ENCODE results near the gene COPS2.

GRCh38 chr15:49196856-49197255 lies 41.5 kb upstream of the COPS2 start:
- TF ChIP-seq CTCF (IDR thresholded peaks at IDR 0.05) (no peak), POLR2A (IDR thresholded peaks at IDR 0.05) (no peak)
